Measurements from ENCODE around the gene RGL3. TPM values are rescaled to one million over a fixed set of nuclear protein-coding genes. Genes with fewer than 3 reads are reported as not detected.
A peak's percentile ranks its signal among the peaks of the same experiment; 100 is the strongest.

Gene RGL3
- total and polyA plus RNA-seq, 9 of the 15 experiments (the other 6 are each of a cell fraction or from before 2014, with no cell fraction given): 0.12 to 0.61 (median 0.32) TPM; not detected in 4

GRCh38 chr19:11421371-11422098 lies 2.4 kb upstream of the RGL3 start (continued):
- TF ChIP-seq MGA (IDR thresholded peaks at IDR 0.05): peak; percentile 35; the same call in 1 of the 2 replicates
- 0 out of 2 replicates have a peak, but pooled peaks have one; percentile 32 for TF ChIP-seq ZBTB7A (IDR thresholded peaks at IDR 0.05; ENCODE audit: borderline replicate concordance, control insufficient read depth, low read depth, low read length)
- TF ChIP-seq, protein P1, sequence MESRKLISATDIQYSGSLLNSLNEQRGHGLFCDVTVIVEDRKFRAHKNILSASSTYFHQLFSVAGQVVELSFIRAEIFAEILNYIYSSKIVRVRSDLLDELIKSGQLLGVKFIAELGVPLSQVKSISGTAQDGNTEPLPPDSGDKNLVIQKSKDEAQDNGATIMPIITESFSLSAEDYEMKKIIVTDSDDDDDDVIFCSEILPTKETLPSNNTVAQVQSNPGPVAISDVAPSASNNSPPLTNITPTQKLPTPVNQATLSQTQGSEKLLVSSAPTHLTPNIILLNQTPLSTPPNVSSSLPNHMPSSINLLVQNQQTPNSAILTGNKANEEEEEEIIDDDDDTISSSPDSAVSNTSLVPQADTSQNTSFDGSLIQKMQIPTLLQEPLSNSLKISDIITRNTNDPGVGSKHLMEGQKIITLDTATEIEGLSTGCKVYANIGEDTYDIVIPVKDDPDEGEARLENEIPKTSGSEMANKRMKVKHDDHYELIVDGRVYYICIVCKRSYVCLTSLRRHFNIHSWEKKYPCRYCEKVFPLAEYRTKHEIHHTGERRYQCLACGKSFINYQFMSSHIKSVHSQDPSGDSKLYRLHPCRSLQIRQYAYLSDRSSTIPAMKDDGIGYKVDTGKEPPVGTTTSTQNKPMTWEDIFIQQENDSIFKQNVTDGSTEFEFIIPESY (CRISPR knock-in tag; IDR thresholded peaks at IDR 0.05): peak; percentile 85
